Endothelial cell (in vitro differentiated cells): ENCODE measurements around the gene KCNMA1. TPM values are rescaled to one million over a fixed set of nuclear protein-coding genes. Genes with fewer than 3 reads are reported as not detected.

Experiments
- DNase-seq: peaks from one replicate; pipeline ENCODE4 v3.0.0; 2021; ENCODE audit warnings: low spot score
- H3K27ac Mint-ChIP-seq: one replicate; pipeline ENCODE4 v1.8.0; 2021; ENCODE audit warnings: mixed read lengths, inconsistent platforms; ENCODE audit not compliant: unreplicated experiment
- H3K27me3 Mint-ChIP-seq: one replicate; pipeline ENCODE4 v1.8.0; 2021; ENCODE audit warnings: mild to moderate bottlenecking, moderate library complexity, mixed read lengths, inconsistent platforms; ENCODE audit not compliant: unreplicated experiment
- H3K36me3 Mint-ChIP-seq: one replicate; pipeline ENCODE4 v1.8.0; 2021; ENCODE audit warnings: mild to moderate bottlenecking, low read depth, mixed read lengths, inconsistent platforms; ENCODE audit not compliant: unreplicated experiment
- H3K4me1 Mint-ChIP-seq: one replicate; pipeline ENCODE4 v1.8.0; 2021; ENCODE audit warnings: mild to moderate bottlenecking, mixed read lengths, inconsistent platforms; ENCODE audit not compliant: unreplicated experiment
- H3K4me3 Mint-ChIP-seq: one replicate; pipeline ENCODE4 v1.8.0; 2021; ENCODE audit warnings: mild to moderate bottlenecking, mixed read lengths, inconsistent platforms; ENCODE audit not compliant: unreplicated experiment
- H3K9me3 Mint-ChIP-seq: one replicate; pipeline ENCODE4 v1.8.0; 2021; ENCODE audit warnings: mixed read lengths, inconsistent platforms; ENCODE audit not compliant: unreplicated experiment
- total RNA-seq: library from RNA; stranded (reverse); fragmentation: NEBNext Ultra II Directional; extraction: Animal tissue kit (Norgen Biotek cat#: 25700); gene quantifications from one replicate; pipeline ENCODE4 v1.2.1, GENCODE V29; 2021; ENCODE audit not compliant: unreplicated experiment
- TF ChIP-seq, protein P1 (sequence below): fragments of 200-600 bp; sonication (generic); IDR thresholded peaks from one replicate; pipeline ENCODE4 v1.5.0; 2021; ENCODE audit warnings: antibody characterized with exemption; ENCODE audit not compliant: unreplicated experiment

Gene KCNMA1
- total RNA-seq, 1 donor from 2014 or later = 5.1 TPM

DNA sequence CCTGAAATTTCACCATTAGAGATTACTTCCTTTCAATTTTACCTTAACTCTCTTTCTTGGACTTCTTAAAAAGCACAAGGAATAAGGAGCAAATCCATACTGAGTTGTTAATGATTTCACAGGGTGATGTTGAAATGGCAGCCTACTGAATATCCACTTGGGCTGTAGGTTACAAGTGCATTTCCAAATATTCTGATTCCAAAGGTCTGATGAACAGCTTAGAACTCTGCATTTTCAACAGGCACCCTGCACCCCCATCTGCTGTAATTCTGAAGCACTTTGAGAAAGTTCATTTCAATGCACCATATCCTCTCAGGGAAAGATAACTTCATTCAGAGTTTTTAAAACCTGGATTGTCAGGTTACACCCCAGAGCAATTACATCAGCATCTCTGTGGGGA lies 368.4 kb downstream of the KCNMA1 start:
- Mint-ChIP-seq H3K27me3 (no peaks in the 10 kb centered on the region), H3K4me1 (peaks cover 2% of the 10 kb centered on the region), H3K9me3 (no peaks in the 10 kb centered on the region), H3K4me3 (no peak overlapping the region), H3K36me3 (no peaks in the 10 kb centered on the region), H3K27ac (no peak overlapping the region)
- DNase-seq = no peak
- TF ChIP-seq, protein P1, sequence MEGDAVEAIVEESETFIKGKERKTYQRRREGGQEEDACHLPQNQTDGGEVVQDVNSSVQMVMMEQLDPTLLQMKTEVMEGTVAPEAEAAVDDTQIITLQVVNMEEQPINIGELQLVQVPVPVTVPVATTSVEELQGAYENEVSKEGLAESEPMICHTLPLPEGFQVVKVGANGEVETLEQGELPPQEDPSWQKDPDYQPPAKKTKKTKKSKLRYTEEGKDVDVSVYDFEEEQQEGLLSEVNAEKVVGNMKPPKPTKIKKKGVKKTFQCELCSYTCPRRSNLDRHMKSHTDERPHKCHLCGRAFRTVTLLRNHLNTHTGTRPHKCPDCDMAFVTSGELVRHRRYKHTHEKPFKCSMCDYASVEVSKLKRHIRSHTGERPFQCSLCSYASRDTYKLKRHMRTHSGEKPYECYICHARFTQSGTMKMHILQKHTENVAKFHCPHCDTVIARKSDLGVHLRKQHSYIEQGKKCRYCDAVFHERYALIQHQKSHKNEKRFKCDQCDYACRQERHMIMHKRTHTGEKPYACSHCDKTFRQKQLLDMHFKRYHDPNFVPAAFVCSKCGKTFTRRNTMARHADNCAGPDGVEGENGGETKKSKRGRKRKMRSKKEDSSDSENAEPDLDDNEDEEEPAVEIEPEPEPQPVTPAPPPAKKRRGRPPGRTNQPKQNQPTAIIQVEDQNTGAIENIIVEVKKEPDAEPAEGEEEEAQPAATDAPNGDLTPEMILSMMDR = no peak

DNA sequence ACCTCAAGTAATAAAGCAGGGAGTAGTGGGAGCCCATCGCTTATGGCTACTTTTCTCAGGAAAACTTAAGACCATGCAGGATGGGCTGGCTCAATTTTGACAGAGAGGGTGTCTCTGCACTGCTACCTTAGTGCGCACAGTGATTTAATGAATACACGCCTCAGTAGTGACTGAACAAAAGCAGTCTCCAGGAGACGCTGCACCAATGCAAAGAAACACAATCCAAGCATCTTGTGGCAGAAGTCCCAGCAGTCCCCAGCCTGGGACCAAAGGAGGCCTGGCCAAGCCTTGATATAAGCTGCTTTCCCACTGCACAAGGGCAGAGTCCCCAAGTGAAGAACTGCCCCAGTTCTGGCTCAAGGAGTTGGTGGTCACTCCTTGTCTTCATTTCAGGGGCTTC lies 368.9 kb downstream of the KCNMA1 start:
- TF ChIP-seq, protein P1 = no peak
- Mint-ChIP-seq H3K4me3 (no peak overlapping the region), H3K27me3 (no peaks in the 10 kb centered on the region), H3K9me3 (no peaks in the 10 kb centered on the region), H3K36me3 (no peaks in the 10 kb centered on the region), H3K4me1 (peaks cover 5% of the 10 kb centered on the region), H3K27ac (no peak overlapping the region)
- no peak for DNase-seq

DNA sequence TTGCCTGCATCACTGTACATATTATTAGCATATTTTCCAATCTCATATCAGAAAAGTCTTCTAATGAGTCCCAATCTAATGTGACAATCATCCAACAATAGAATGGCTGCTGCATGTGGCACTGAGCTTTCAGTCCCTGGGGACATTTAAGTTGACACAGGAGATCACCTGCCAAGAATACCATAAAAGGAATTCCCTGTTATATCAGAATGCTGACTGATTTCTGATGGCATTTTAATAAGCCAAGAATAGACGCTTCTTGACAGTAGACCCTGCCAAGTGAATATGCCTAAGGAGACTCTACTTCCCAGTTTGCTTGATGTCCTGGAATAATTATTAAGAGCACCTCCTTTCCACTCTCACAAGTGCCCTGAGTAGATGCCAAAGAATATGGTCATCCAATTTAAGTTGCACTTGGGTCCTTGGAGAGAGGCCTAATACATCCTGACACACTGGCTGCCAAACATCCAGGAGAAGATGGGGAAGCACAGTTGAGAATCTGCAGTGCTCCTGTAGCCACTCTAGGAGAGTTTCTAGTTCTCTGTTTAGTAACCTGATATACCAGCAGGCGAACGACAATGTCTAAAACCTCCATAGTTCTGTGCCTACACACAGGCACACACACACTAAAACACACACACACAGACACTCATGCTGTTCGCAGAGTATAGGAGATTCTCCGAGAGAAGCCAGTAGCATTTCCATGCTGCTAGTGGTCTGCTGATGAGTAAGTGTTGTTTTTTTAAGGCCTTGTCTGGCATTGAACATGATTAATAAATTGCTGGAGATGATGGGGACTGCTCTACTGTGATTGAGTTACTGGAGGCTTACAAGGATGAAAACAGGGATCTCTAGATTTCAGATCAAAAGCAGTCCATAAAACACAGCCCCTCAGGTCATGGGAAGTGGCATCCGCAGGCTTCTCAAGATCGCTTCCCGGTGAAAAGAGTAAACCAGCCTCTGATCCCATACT lies 369.6 kb downstream of the KCNMA1 start:
- no peak overlapping the region for H3K27ac Mint-ChIP-seq
- no peaks in the 10 kb centered on the region for H3K36me3 Mint-ChIP-seq
- TF ChIP-seq, protein P1 = no peak
- no peak for DNase-seq
- H3K4me3 Mint-ChIP-seq = no peak overlapping the region
- H3K4me1 Mint-ChIP-seq = peaks cover 6% of the 10 kb centered on the region
- no peaks in the 10 kb centered on the region for H3K27me3 Mint-ChIP-seq
- H3K9me3 Mint-ChIP-seq = no peaks in the 10 kb centered on the region

DNA sequence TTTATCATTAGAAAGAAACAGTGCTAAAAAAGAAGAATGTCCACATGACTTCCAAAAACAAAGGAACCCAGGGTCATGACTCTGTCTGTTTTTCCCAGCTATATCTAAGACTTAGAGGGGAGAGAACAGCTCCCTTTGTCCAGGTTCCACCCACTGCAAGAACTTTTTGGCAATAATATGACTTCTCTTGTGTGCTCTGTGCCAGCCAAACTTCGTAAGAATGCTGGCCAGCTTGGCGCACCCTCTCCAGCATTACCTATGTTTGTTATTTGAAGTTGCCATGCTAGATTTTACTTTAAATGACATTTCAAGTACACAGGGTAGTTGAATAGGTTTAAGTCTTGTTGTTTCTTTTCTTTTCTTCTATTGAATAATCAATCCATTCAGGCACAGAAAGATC lies 371.4 kb downstream of the KCNMA1 start:
- DNase-seq = no peak
- H3K4me1 Mint-ChIP-seq = peaks cover 6% of the 10 kb centered on the region
- no peaks in the 10 kb centered on the region for H3K27me3 Mint-ChIP-seq
- no peaks in the 10 kb centered on the region for H3K36me3 Mint-ChIP-seq
- H3K9me3 Mint-ChIP-seq = no peaks in the 10 kb centered on the region
- TF ChIP-seq, protein P1 = no peak
- no peak overlapping the region for H3K4me3 Mint-ChIP-seq
- no peak overlapping the region for H3K27ac Mint-ChIP-seq

DNA sequence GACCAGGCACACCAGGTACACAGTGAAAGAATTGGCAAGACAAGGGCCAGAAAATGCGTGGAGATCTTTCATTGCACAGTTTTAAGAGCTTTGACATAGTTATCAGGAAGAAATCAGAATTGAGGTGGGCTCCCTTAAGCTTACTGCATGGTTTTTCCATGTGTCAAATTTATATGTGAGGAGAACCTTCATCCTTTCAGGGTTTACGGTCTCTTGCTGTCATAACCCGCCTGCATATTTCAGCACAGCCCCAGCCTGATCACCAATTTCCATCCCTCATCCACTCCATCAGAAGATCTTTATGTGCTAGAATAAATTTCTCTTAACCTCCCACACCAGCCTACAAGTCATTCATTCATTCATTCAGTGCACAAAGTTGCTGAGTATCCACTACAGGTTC lies 373.1 kb downstream of the KCNMA1 start:
- TF ChIP-seq, protein P1 = no peak
- no peaks in the 10 kb centered on the region for H3K36me3 Mint-ChIP-seq
- no peak overlapping the region for H3K4me3 Mint-ChIP-seq
- H3K27me3 Mint-ChIP-seq = no peaks in the 10 kb centered on the region
- DNase-seq = no peak
- H3K4me1 Mint-ChIP-seq = peaks cover 6% of the 10 kb centered on the region
- no peak overlapping the region for H3K27ac Mint-ChIP-seq
- H3K9me3 Mint-ChIP-seq = no peaks in the 10 kb centered on the region
